ENCODE results near the gene AHNAK. TPM values are rescaled to one million over a fixed set of nuclear protein-coding genes. Genes with fewer than 3 reads are reported as not detected.

The AHNAK gene
- total and polyA plus RNA-seq, 11 donors, result 84.4 to 861 (median 384) TPM

- Histone ChIP-seq H3K4me1 (peaks cover 27 to 54% (median 50%) of the 10 kb centered on the region in 12 donors), H3K4me3 (no peak overlapping the region), H3K27me3 (no peaks in the 10 kb centered on the region), H3K27ac (peak overlapping the region in 3 of 12 donors; percentile 99 to 100 (median 100)), H3K9me3 (no peaks in the 10 kb centered on the region), H3K36me3 (peaks cover 3 to 66% (median 54%) of the 10 kb centered on the region in 9 donors)
- intact Hi-C loops (cut with DNase I), result no loop called here
- ATAC-seq (no peak), DNase-seq (peak in 1 of 5 donors; percentile 6)
- TF ChIP-seq CTCF (IDR thresholded peaks at IDR 0.05), result no peak
- TF ChIP-seq POLR2A (IDR thresholded peaks at IDR 0.05), result no peak
- 71 to 82% (median 75%) methylated on average over 11 to 12 of the region's 12 CpGs for WGBS, 4 donors
These were observed 10.8 kb downstream of the AHNAK start for GRCh38 chr11:62535802-62536201.

- H3K9me3 ChIP-seq, result no peaks in the 10 kb centered on the region
- no peak overlapping the region for H3K27ac ChIP-seq
- peaks cover 3 to 74% (median 62%) of the 10 kb centered on the region in 9 donors for H3K36me3 ChIP-seq
- H3K27me3 ChIP-seq, result no peaks in the 10 kb centered on the region
- ATAC-seq (no peak), DNase-seq (no peak)
- 89 to 93% (median 92%) methylated on average over 18 to 19 of the region's 19 CpGs for WGBS, 4 donors
- intact Hi-C loops (cut with DNase I), result no loop called here
- H3K4me3 ChIP-seq, result no peak overlapping the region
- TF ChIP-seq POLR2A (IDR thresholded peaks at IDR 0.05) (no peak), CTCF (IDR thresholded peaks at IDR 0.05) (no peak)
- peaks cover 19 to 46% (median 41%) of the 10 kb centered on the region in 12 donors for H3K4me1 ChIP-seq
These were observed 11.6 kb downstream of the AHNAK start for GRCh38 chr11:62534779-62535545.

- H3K36me3 ChIP-seq, result peaks cover 3 to 99% (median 91%) of the 10 kb centered on the region in 9 donors
- H3K4me1 ChIP-seq, result peaks cover 0 to 18% (median 13%) of the 10 kb centered on the region in 12 donors
- intact Hi-C loops (cut with DNase I), result no loop called here
- no peak overlapping the region for H3K27ac ChIP-seq
- H3K9me3 ChIP-seq, result no peaks in the 10 kb centered on the region
- WGBS, 4 donors, result 93 to 98% (median 95%) methylated on average over 2 of the region's 2 CpGs
- ATAC-seq (no peak), DNase-seq (no peak)
- H3K27me3 ChIP-seq, result no peaks in the 10 kb centered on the region
- TF ChIP-seq CTCF (IDR thresholded peaks at IDR 0.05) (no peak), POLR2A (IDR thresholded peaks at IDR 0.05) (no peak)
- no peak overlapping the region for H3K4me3 ChIP-seq
These were observed 14.5 kb downstream of the AHNAK start for GRCh38 chr11:62532096-62532495.

GRCh38 chr11:62516736-62517371 lies 29.8 kb downstream of the AHNAK start:
- Histone ChIP-seq H3K4me3 (no peak overlapping the region), H3K27ac (peak overlapping the region in 1 of 12 donors; percentile 56), H3K36me3 (peaks cover 0 to 82% (median 76%) of the 10 kb centered on the region in 9 donors), H3K9me3 (no peaks in the 10 kb centered on the region), H3K4me1 (peaks cover 0 to 25% (median 4%) of the 10 kb centered on the region in 12 donors), H3K27me3 (no peaks in the 10 kb centered on the region)
- intact Hi-C loops (cut with DNase I), result no loop called here
- DNase-seq, result no peak
- no peak for ATAC-seq
- TF ChIP-seq CTCF (IDR thresholded peaks at IDR 0.05), result no peak
- TF ChIP-seq POLR2A (IDR thresholded peaks at IDR 0.05), result no peak
- WGBS, 4 donors, result 83 to 87% (median 86%) methylated on average over 14 of the region's 14 CpGs
